HepG2 (cell line): ENCODE results near the gene CCR8. TPM values are rescaled to one million over a fixed set of nuclear protein-coding genes. Genes with fewer than 3 reads are reported as not detected.

Experiments
- ATAC-seq: fragments of 200-7000 bp; cut with Tn5 transposase; 3 replicates; pipeline ENCODE4 v1.9.1; 2020; ENCODE audit warnings: mild to moderate bottlenecking, moderate library complexity
- BruUV-seq: library from RNA; stranded (reverse); fragments of 400-500 nt; replicated peaks from 2 replicates; lab custom pipeline; 2021; lab: Mats Ljungman, UMichigan
- CTCF ChIA-PET: fragments of 300-600 bp; formaldehyde crosslinking; extraction: SDS; loops from one replicate; lab custom pipeline; 2021; ENCODE audit warnings: low total read pairs, inconsistent platforms, low intra/inter-chr PET ratio; lab: Yijun Ruan, JAX
- POLR2A ChIA-PET: fragments of 350-600 bp; sonication (Branson Sonifier 250); formaldehyde crosslinking; loops from one replicate; lab custom pipeline; 2020; ENCODE audit warnings: antibody characterized with exemption, inconsistent platforms; lab: Yijun Ruan, JAX
- DNase-seq: peaks from one replicate; pipeline ENCODE4 v3.0.0-alpha.2; 2015; ENCODE audit warnings: low spot score
- FAIRE-seq: peaks from 3 replicates; lab custom pipeline; 2011; peaks lifted over from hg19 to GRCh38; lab: Jason Lieb, UNC
- H2AFZ ChIP-seq: one replicate; pipeline ENCODE4 v1.6.1; 2011; ENCODE audit warnings: low read length, inconsistent platforms
- H3K27ac ChIP-seq: fragments of 300-600 bp; 3 replicates; pipeline ENCODE4 v1.8.0; 2011; ENCODE audit warnings: mixed run types, mild to moderate bottlenecking, mixed read lengths, low read length, inconsistent platforms; ENCODE audit not compliant: insufficient read depth; ENCODE audit errors: extremely low read length
- H3K27me3 ChIP-seq, 2 experiments: fragments of 200-600 bp in 1 of 2; 2 replicates in 1 of 2; 3 replicates in 1 of 2; pipeline versions ENCODE4 v1.6.0 to v1.8.0; 2011; ENCODE audit warnings: low read length in 2 of 2, mild to moderate bottlenecking in 2 of 2, moderate library complexity in 2 of 2, inconsistent platforms in 1 of 2; ENCODE audit not compliant: insufficient read depth in 2 of 2, control insufficient read depth in 1 of 2
- H3K36me3 ChIP-seq, 2 experiments: fragments of 200-600 bp in 1 of 2; replicated peaks in 1 of 2; 2 replicates in 1 of 2; 3 replicates in 1 of 2; pipeline versions ENCODE4 v1.5.1 to v1.8.0; 2011; ENCODE audit warnings: low read length in 2 of 2, inconsistent platforms in 1 of 2; ENCODE audit not compliant: insufficient read depth in 2 of 2, control insufficient read depth in 1 of 2
- H3K4me1 ChIP-seq: 2 replicates; pipeline ENCODE4 v1.5.1; 2012; ENCODE audit warnings: low read length, inconsistent platforms; ENCODE audit not compliant: insufficient read depth
- H3K4me2 ChIP-seq: 2 replicates; pipeline ENCODE4 v1.6.0; 2011; ENCODE audit warnings: low read depth, low read length, inconsistent platforms
- H3K4me3 ChIP-seq, 3 experiments: fragments of 200-600 bp in 1 of 3; sonication (generic), shearing (Covaris generic) in 1 of 3; replicated peaks in 1 of 3; 2 replicates each; pipeline ENCODE4 v1.5.1; 2011 to 2016; ENCODE audit warnings: low read length in 3 of 3, inconsistent platforms in 2 of 3, low read depth in 2 of 3, mild to moderate bottlenecking in 2 of 3, control low read depth in 1 of 3, mixed read lengths in 1 of 3; ENCODE audit not compliant: insufficient read depth in 1 of 3
- H3K79me2 ChIP-seq: one replicate; pipeline ENCODE4 v1.6.1; 2011; ENCODE audit warnings: low read length, inconsistent platforms; ENCODE audit not compliant: insufficient read depth
- H3K9ac ChIP-seq: 2 replicates; pipeline ENCODE4 v1.6.0; 2011; ENCODE audit warnings: mild to moderate bottlenecking, low read depth, low read length, inconsistent platforms; ENCODE audit not compliant: insufficient read depth
- H3K9me3 ChIP-seq: 2 replicates; pipeline ENCODE4 v1.5.1; 2012; ENCODE audit warnings: mild to moderate bottlenecking, low read length
- H4K20me1 ChIP-seq: 2 replicates; pipeline ENCODE4 v1.6.0; 2011; ENCODE audit warnings: inconsistent platforms, mild to moderate bottlenecking, low read length, moderate library complexity; ENCODE audit not compliant: insufficient read depth
- CBX2 ChIP-seq, 2 experiments: fragments of 200-600 bp in 1 of 2; sonication (generic); formaldehyde crosslinking in 1 of 2; IDR thresholded peaks; 2 replicates each; pipeline versions ENCODE4 v1.7.0 to v1.8.1; 2018 to 2022; ENCODE audit warnings: low read depth in 2 of 2, low read length in 1 of 2, mild to moderate bottlenecking in 1 of 2, missing genetic modification reagents in 1 of 2
- FOXO4 ChIP-seq: sonication (generic); formaldehyde crosslinking; conservative IDR thresholded peaks from 2 replicates; pipeline ENCODE4 v1.8.1; 2023; ENCODE audit warnings: missing genetic modification reagents
- HNRNPH1 ChIP-seq: fragments of 200-400 bp; formaldehyde crosslinking; optimal IDR thresholded peaks from 2 replicates; pipeline ENCODE3; 2017; ENCODE audit warnings: mild to moderate bottlenecking, low read depth, low read length
- HNRNPK ChIP-seq: fragments of 200-400 bp; formaldehyde crosslinking; IDR thresholded peaks from 2 replicates; pipeline ENCODE4 v1.6.1; 2018; ENCODE audit warnings: low read length, low read depth, moderate library complexity, mild to moderate bottlenecking; ENCODE audit not compliant: poor library complexity, severe bottlenecking
- NR2F6 ChIP-seq, 2 experiments: IDR thresholded peaks; 2 replicates each; pipeline ENCODE4 v1.6.1; 2016; ENCODE audit warnings: antibody characterized with exemption in 1 of 2, mild to moderate bottlenecking in 1 of 2
- ZNF256 ChIP-seq: sonication (generic); formaldehyde crosslinking; conservative IDR thresholded peaks from 2 replicates; pipeline ENCODE4 v1.4.0; 2020; ENCODE audit warnings: missing genetic modification reagents
- ZNF329 ChIP-seq: sonication (generic); formaldehyde crosslinking; IDR thresholded peaks from 2 replicates; pipeline ENCODE4 v1.9.0; 2021; ENCODE audit warnings: low read depth, mild to moderate bottlenecking, missing genetic modification reagents
- WGBS: methylation state at CpG from one replicate; pipeline ENCODE4 v1.1.6; 2017; ENCODE audit warnings: low lambda C conversion rate; 5-methylcytosine and 5-hydroxymethylcytosine counted together
- in situ Hi-C: cut with HindIII; loops from 2 replicates; pipeline ENCODE4 v1.10.0; 2017; ENCODE audit warnings: low pct_unique_long_range_greater_than_20kb; ENCODE audit not compliant: extremely low pct_ligation_motif_present
- intact Hi-C: fragments of 100-400 bp; cut with micrococcal nuclease; formaldehyde crosslinking; loops from one replicate; pipeline ENCODE4 v1.10.0; 2022; ENCODE audit not compliant: unreplicated experiment
- polyA plus RNA-seq, 8 experiments: library from polyadenylated mRNA; depleted of rRNA in 3 of 8; stranded (reverse) in 7 of 8; unstranded in 1 of 8; fragments of >200 nt; fragmentation: Illumina TruSeq in 4 of 8; extraction: Trizol in 4 of 8; gene quantifications; 2 replicates each; pipeline versions ENCODE4 v1.2.1 to v1.2.3, GENCODE V29; 2011 to 2016; ENCODE audit warnings: low read depth in 4 of 8, missing spikeins in 1 of 8, mixed read lengths in 1 of 8; ENCODE audit not compliant: insufficient read depth in 1 of 8
- total RNA-seq, 5 experiments: library from RNA; depleted of rRNA; stranded (reverse); fragments of >200 nt; fragmentation: Illumina TruSeq; extraction: Trizol; gene quantifications; 2 replicates each; pipeline ENCODE4 v1.2.3, GENCODE V29; 2016; ENCODE audit warnings: low read depth in 1 of 5
- TF ChIP-seq, protein P1 (sequence below): sonication (generic); formaldehyde crosslinking; IDR thresholded peaks from 2 replicates; pipeline ENCODE4 v1.4.0; 2020; ENCODE audit warnings: missing genetic modification reagents, borderline replicate concordance
- TF ChIP-seq, protein P2 (sequence below): sonication (generic); formaldehyde crosslinking; IDR thresholded peaks from 2 replicates; pipeline ENCODE4 v1.5.0; 2020; ENCODE audit warnings: mild to moderate bottlenecking, missing genetic modification reagents
- TF ChIP-seq, protein P3 (sequence below): IDR thresholded peaks from 2 replicates; pipeline ENCODE4 v1.6.1; 2016; ENCODE audit warnings: missing genetic modification reagents, missing compliant biosample characterization

The CCR8 gene
- total and polyA plus RNA-seq, 2 of the 13 experiments (the other 11 are each of a cell fraction or from before 2014, with no cell fraction given): not detected

GRCh38 chr3:39294446-39295183, 34.9 kb upstream of the CCR8 start:
- no peaks in the 10 kb centered on the region for H4K20me1 ChIP-seq
- no peaks in the 10 kb centered on the region for H3K36me3 ChIP-seq
- no peaks in the 10 kb centered on the region for H3K79me2 ChIP-seq
- ChIA-PET POLR2A (no interaction called here), CTCF (no interaction called here)
- ATAC-seq (peak; percentile 8; the same call in 1 of the 3 replicates), FAIRE-seq (no peak), DNase-seq (no peak)
- peak overlapping the region; percentile 40 for H3K4me2 ChIP-seq
- peak overlapping the region in 1 of 3 experiments; percentile 20; a peak in 1 of 6 replicates for H3K4me3 ChIP-seq
- peaks cover 12% of the 10 kb centered on the region for H3K9me3 ChIP-seq
- no TSS peak for BruUV-seq
- intact Hi-C loops (no loop called here), in situ Hi-C loops (no loop called here)
- H3K27me3 ChIP-seq: peaks cover 0 to 1% of the 10 kb centered on the region in 2 experiments; a peak in 2 of 5 replicates
- H3K9ac ChIP-seq: no peak overlapping the region
- peaks cover 63% of the 10 kb centered on the region for H3K4me1 ChIP-seq
- H3K27ac ChIP-seq: no peak overlapping the region
- 21% methylated on average over 10 of the region's 10 CpGs for WGBS
- peak overlapping the region; percentile 12 for H2AFZ ChIP-seq
- no peak for TF ChIP-seq NR2F6 (IDR thresholded peaks at IDR 0.05)
- 0 out of 2 replicates have a peak, but pooled peaks have one; percentile 17 for TF ChIP-seq NR2F6 (CRISPR knock-in tag; IDR thresholded peaks at IDR 0.05)
- TF ChIP-seq ZNF329 (CRISPR knock-in tag): no peak
- no peak for TF ChIP-seq CBX2 (IDR thresholded peaks at IDR 0.05; ENCODE audit: low read depth, low read length)
- TF ChIP-seq CBX2 (CRISPR knock-in tag; IDR thresholded peaks at IDR 0.05; ENCODE audit: low read depth): no peak
- TF ChIP-seq FOXO4 (CRISPR knock-in tag): 0 out of 2 replicates have a peak, but pooled peaks have one; percentile 51
- TF ChIP-seq, protein P1, sequence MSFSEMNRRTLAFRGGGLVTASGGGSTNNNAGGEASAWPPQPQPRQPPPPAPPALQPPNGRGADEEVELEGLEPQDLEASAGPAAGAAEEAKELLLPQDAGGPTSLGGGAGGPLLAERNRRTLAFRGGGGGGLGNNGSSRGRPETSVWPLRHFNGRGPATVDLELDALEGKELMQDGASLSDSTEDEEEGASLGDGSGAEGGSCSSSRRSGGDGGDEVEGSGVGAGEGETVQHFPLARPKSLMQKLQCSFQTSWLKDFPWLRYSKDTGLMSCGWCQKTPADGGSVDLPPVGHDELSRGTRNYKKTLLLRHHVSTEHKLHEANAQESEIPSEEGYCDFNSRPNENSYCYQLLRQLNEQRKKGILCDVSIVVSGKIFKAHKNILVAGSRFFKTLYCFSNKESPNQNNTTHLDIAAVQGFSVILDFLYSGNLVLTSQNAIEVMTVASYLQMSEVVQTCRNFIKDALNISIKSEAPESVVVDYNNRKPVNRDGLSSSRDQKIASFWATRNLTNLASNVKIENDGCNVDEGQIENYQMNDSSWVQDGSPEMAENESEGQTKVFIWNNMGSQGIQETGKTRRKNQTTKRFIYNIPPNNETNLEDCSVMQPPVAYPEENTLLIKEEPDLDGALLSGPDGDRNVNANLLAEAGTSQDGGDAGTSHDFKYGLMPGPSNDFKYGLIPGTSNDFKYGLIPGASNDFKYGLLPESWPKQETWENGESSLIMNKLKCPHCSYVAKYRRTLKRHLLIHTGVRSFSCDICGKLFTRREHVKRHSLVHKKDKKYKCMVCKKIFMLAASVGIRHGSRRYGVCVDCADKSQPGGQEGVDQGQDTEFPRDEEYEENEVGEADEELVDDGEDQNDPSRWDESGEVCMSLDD: no peak
- no peak for TF ChIP-seq ZNF256 (CRISPR knock-in tag)
- no peak for TF ChIP-seq HNRNPH1
- no peak for TF ChIP-seq HNRNPK
- TF ChIP-seq, protein P2, sequence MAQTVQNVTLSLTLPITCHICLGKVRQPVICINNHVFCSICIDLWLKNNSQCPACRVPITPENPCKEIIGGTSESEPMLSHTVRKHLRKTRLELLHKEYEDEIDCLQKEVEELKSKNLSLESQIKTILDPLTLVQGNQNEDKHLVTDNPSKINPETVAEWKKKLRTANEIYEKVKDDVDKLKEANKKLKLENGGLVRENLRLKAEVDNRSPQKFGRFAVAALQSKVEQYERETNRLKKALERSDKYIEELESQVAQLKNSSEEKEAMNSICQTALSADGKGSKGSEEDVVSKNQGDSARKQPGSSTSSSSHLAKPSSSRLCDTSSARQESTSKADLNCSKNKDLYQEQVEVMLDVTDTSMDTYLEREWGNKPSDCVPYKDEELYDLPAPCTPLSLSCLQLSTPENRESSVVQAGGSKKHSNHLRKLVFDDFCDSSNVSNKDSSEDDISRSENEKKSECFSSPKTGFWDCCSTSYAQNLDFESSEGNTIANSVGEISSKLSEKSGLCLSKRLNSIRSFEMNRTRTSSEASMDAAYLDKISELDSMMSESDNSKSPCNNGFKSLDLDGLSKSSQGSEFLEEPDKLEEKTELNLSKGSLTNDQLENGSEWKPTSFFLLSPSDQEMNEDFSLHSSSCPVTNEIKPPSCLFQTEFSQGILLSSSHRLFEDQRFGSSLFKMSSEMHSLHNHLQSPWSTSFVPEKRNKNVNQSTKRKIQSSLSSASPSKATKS (CRISPR knock-in tag): no peak
- TF ChIP-seq, protein P3, sequence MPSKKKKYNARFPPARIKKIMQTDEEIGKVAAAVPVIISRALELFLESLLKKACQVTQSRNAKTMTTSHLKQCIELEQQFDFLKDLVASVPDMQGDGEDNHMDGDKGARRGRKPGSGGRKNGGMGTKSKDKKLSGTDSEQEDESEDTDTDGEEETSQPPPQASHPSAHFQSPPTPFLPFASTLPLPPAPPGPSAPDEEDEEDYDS (CRISPR knock-in tag): no peak
